ENCODE data around the gene NEB.

NEB gene, protein sequence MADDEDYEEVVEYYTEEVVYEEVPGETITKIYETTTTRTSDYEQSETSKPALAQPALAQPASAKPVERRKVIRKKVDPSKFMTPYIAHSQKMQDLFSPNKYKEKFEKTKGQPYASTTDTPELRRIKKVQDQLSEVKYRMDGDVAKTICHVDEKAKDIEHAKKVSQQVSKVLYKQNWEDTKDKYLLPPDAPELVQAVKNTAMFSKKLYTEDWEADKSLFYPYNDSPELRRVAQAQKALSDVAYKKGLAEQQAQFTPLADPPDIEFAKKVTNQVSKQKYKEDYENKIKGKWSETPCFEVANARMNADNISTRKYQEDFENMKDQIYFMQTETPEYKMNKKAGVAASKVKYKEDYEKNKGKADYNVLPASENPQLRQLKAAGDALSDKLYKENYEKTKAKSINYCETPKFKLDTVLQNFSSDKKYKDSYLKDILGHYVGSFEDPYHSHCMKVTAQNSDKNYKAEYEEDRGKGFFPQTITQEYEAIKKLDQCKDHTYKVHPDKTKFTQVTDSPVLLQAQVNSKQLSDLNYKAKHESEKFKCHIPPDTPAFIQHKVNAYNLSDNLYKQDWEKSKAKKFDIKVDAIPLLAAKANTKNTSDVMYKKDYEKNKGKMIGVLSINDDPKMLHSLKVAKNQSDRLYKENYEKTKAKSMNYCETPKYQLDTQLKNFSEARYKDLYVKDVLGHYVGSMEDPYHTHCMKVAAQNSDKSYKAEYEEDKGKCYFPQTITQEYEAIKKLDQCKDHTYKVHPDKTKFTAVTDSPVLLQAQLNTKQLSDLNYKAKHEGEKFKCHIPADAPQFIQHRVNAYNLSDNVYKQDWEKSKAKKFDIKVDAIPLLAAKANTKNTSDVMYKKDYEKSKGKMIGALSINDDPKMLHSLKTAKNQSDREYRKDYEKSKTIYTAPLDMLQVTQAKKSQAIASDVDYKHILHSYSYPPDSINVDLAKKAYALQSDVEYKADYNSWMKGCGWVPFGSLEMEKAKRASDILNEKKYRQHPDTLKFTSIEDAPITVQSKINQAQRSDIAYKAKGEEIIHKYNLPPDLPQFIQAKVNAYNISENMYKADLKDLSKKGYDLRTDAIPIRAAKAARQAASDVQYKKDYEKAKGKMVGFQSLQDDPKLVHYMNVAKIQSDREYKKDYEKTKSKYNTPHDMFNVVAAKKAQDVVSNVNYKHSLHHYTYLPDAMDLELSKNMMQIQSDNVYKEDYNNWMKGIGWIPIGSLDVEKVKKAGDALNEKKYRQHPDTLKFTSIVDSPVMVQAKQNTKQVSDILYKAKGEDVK (N-terminal part only)

GRCh38 chr2:151733771-151734672 lies at the start of gene NEB:
Gene NEB, minus strand, starts transcription at chr2:151734476. Its CDS starts 1,320 bp downstream, at chr2:151733156.
- Mint-ChIP-seq H3K36me3 (ENCODE audit: low read depth) (no peaks in the 10 kb centered on the region), H3K9me3 (no peaks in the 10 kb centered on the region), H3K4me1 (peaks cover 32% of the 10 kb centered on the region), H3K4me3 (peak within 1 kb of the TSS; percentile 69 to 90 (median 86)), H3K27me3 (ENCODE audit: low read depth) (no peaks in the 10 kb centered on the region), H3K27ac (peak within 1 kb of the TSS; percentile 78 to 87 (median 82))
- no peak for TF ChIP-seq CTCF (IDR thresholded peaks at IDR 0.05; ENCODE audit: unreplicated experiment in 3 of 3)

DNA sequence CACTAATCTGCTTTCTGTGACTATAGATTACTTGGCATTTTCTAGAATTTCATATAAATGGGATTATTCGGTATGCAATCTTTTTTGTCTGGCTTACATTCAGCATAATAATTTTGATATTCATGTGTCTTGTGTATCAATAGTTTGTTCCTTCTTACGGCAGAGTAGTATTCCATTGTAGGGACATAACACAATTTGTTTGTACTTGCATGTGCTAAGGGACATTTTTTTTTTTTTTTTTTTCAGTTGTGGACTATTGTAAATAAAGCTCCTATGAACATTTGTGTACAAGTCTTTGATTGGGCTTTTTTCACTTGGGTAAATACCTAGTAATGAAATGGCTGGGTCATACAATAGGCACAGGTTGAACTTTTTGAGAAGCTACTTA lies 48.9 kb upstream of the NEB start:
- peaks cover 9% of the 10 kb centered on the region for H3K9me3 Mint-ChIP-seq
- no peaks in the 10 kb centered on the region for H3K27me3 Mint-ChIP-seq (ENCODE audit: low read depth)
- H3K4me1 Mint-ChIP-seq: peaks cover 14% of the 10 kb centered on the region
- peaks cover 57% of the 10 kb centered on the region for H3K36me3 Mint-ChIP-seq (ENCODE audit: low read depth)
- H3K4me3 Mint-ChIP-seq: no peak overlapping the region
- no peak for TF ChIP-seq CTCF (IDR thresholded peaks at IDR 0.05; ENCODE audit: unreplicated experiment in 3 of 3)
- no peak overlapping the region for H3K27ac Mint-ChIP-seq

- no peaks in the 10 kb centered on the region for H3K27me3 Mint-ChIP-seq (ENCODE audit: low read depth)
- no peak overlapping the region for H3K27ac Mint-ChIP-seq
- H3K36me3 Mint-ChIP-seq (ENCODE audit: low read depth): peaks cover 60% of the 10 kb centered on the region
- no peak overlapping the region for H3K4me3 Mint-ChIP-seq
- H3K4me1 Mint-ChIP-seq: peaks cover 14% of the 10 kb centered on the region
- peaks cover 9% of the 10 kb centered on the region for H3K9me3 Mint-ChIP-seq
- no peak for TF ChIP-seq CTCF (IDR thresholded peaks at IDR 0.05; ENCODE audit: unreplicated experiment in 3 of 3)
These were observed 48.3 kb upstream of the NEB start for GRCh38 chr2:151782378-151783132.

- Mint-ChIP-seq H3K27ac (no peak overlapping the region), H3K27me3 (ENCODE audit: low read depth) (no peaks in the 10 kb centered on the region), H3K9me3 (peaks cover 9% of the 10 kb centered on the region), H3K4me1 (peaks cover 13% of the 10 kb centered on the region), H3K36me3 (ENCODE audit: low read depth) (peaks cover 69% of the 10 kb centered on the region), H3K4me3 (no peak overlapping the region)
- TF ChIP-seq CTCF (IDR thresholded peaks at IDR 0.05; ENCODE audit: unreplicated experiment in 3 of 3): no peak
These were observed 47.4 kb upstream of the NEB start for GRCh38 chr2:151781642-151782041.

Data from nephron (organoid).